Lower leg skin (tissue), 3 donors: ENCODE data around the gene DNASE1L1.

Experiments
- CTCF ChIP-seq, 3 donors: fragments of 450-650 bp; IDR thresholded peaks; one replicate each; pipeline ENCODE4 v1.5.1; 2016; ENCODE audit warnings: antibody characterized with exemption in 3 of 3, mild to moderate bottlenecking in 3 of 3, moderate library complexity in 2 of 3
- POLR2A ChIP-seq, 2 donors: fragments of 450-650 bp; IDR thresholded peaks; one replicate each; pipeline ENCODE4 v1.6.1; 2016 to 2017; ENCODE audit warnings: antibody characterized with exemption in 2 of 2, mild to moderate bottlenecking in 1 of 2, moderate library complexity in 1 of 2

- TF ChIP-seq POLR2A (IDR thresholded peaks at IDR 0.05) (no peak), CTCF (IDR thresholded peaks at IDR 0.05) (no peak)
These were observed 4.1 kb upstream of the DNASE1L1 start for GRCh38 chrX:154413142-154413541.
